Activated CD4-positive, alpha-beta T cell treated with anti-CD3 and anti-CD28 coated beads, Interleukin-2, amount 10 ng/mL, durations not matched to agents 7 days and 5 days (primary cell): ENCODE results near the gene BAIAP2L2. TPM values are rescaled to one million over a fixed set of nuclear protein-coding genes. Genes with fewer than 3 reads are reported as not detected.
"Not testable (repeated sequence)": the region's sequence is repeated elsewhere in the genome, so short reads cannot be mapped to it uniquely, and the experiment has no call there.

Source experiments
- CTCF ChIA-PET: fragments of 350-600 bp; sonication (Branson Sonifier 250); formaldehyde crosslinking; loops from one replicate; lab custom pipeline; 2021; ENCODE audit warnings: antibody characterized with exemption; lab: Charles Lee
- POLR2A ChIA-PET: fragments of 350-600 bp; sonication (Branson Sonifier 250); formaldehyde crosslinking; loops from one replicate; lab custom pipeline; 2021; ENCODE audit warnings: antibody characterized with exemption; lab: Charles Lee
- DNase-seq: peaks from one replicate; pipeline ENCODE4 v3.0.0-alpha.2; 2020
- H3K27ac Mint-ChIP-seq: one replicate; pipeline ENCODE4 v1.8.0; 2021; ENCODE audit warnings: mild to moderate bottlenecking, moderate library complexity, mixed read lengths
- H3K27me3 Mint-ChIP-seq: one replicate; pipeline ENCODE4 v1.8.0; 2021; ENCODE audit warnings: mixed read lengths
- H3K36me3 Mint-ChIP-seq: one replicate; pipeline ENCODE4 v1.8.0; 2021; ENCODE audit warnings: low read depth, mixed read lengths
- H3K4me1 Mint-ChIP-seq: one replicate; pipeline ENCODE4 v1.8.0; 2021; ENCODE audit warnings: mixed read lengths
- H3K4me3 Mint-ChIP-seq: one replicate; pipeline ENCODE4 v1.8.0; 2021; ENCODE audit warnings: mild to moderate bottlenecking, moderate library complexity, mixed read lengths
- H3K9me3 Mint-ChIP-seq: one replicate; pipeline ENCODE4 v1.8.0; 2021; ENCODE audit warnings: mixed read lengths
- total RNA-seq, 2 experiments: library from RNA; stranded (reverse); gene quantifications; one replicate each; pipeline ENCODE4 v1.2.3, GENCODE V29; 2021

The BAIAP2L2 gene, protein sequence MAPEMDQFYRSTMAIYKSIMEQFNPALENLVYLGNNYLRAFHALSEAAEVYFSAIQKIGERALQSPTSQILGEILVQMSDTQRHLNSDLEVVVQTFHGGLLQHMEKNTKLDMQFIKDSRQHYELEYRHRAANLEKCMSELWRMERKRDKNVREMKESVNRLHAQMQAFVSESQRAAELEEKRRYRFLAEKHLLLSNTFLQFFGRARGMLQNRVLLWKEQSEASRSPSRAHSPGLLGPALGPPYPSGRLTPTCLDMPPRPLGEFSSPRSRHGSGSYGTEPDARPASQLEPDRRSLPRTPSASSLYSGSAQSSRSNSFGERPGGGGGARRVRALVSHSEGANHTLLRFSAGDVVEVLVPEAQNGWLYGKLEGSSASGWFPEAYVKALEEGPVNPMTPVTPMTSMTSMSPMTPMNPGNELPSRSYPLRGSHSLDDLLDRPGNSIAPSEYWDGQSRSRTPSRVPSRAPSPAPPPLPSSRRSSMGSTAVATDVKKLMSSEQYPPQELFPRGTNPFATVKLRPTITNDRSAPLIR
- total RNA-seq, result under 1 TPM; 0.50 to 0.55 TPM

DNA sequence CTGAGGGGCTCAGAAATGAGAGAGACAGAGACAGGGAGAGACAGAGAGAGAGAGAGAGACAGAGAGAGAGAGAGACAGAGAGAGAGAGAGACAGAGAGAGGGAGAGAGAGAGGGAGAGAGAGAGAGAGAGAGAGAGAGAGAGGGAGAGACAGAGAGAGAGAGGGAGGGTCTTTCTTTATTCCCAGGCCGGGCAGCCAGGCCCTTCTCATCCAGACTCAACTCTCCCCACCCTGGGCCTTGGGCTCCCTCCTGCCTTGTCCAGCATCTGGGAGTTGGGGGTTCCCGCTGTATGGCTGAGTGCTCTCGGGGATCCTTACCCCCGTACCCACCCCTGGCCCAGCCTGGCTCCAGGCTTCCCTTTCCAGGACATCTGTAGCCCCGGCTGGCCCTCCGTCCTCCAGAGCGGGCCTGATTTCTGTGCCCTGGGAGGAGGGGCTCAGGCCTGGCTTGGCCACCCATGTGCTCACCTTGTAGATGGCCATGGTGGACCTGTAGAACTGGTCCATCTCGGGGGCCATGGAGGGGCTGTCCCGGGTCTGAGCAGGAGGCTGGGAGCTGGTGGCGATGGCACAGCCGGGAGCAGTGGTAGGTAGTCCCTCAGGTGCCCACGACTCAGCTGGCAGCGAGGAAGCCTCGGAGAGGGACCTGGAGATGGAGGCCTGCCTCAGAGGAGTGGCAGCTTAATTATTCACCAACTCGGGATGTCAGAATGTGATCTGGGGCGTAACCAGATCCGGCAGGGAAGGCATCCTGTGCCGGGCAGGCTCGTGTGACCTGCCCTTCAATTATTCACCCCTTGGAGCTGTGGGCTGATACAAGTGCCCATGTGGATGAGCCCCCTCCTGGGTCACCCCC is at the start of gene BAIAP2L2:
Gene BAIAP2L2, minus strand, starts transcription at position 677 of the 855 bp plus-strand sequence. Its CDS starts 159 bp downstream, at position 518.
- H3K36me3 Mint-ChIP-seq, result peaks cover 1% of the 10 kb centered on the region
- CTCF ChIA-PET, result interaction anchor here (0.6 to 2.0 kb wide), 2 partner anchors 10 to 61 kb away, joined by 4 to 8 read pairs; no protein-coding TSS in a partner anchor
- no peak within 1 kb of the TSS for H3K4me3 Mint-ChIP-seq
- POLR2A ChIA-PET, result no interaction called here
- no peak within 1 kb of the TSS for H3K27ac Mint-ChIP-seq
- H3K4me1 Mint-ChIP-seq, result peaks cover 6% of the 10 kb centered on the region
- no peaks in the 10 kb centered on the region for H3K27me3 Mint-ChIP-seq
- H3K9me3 Mint-ChIP-seq, result no peaks in the 10 kb centered on the region
- no peak for DNase-seq

DNA sequence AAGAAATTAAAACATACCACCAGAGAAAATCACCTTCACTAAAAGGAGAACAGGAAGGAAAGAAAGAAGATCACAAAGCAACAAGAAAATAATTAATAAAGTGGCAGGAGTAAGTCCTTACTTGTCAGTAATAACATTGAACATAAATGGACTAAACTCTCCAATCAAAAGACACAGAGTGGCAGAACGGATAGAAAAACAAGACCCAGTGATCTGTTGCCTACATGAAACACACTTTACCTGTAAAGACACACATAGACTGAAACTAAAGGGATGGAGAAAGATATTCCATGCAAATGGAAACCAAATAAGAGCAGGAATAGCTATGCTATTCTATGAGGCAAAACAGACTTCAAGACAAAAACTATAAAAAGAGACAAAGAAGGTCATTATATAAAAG is 45.2 kb upstream of the BAIAP2L2 start:
- no peak overlapping the region for H3K4me3 Mint-ChIP-seq
- ChIA-PET CTCF (interaction anchor here (1.1 kb wide), 1 partner anchor 18 kb away, joined by 3 read pairs; no protein-coding TSS in a partner anchor), POLR2A (no interaction called here)
- no peak for DNase-seq
- H3K27ac Mint-ChIP-seq, result no peak overlapping the region
- peaks cover 1% of the 10 kb centered on the region for H3K4me1 Mint-ChIP-seq
- H3K36me3 Mint-ChIP-seq, result peaks cover 4% of the 10 kb centered on the region
- H3K27me3 Mint-ChIP-seq, result no peaks in the 10 kb centered on the region
- no peaks in the 10 kb centered on the region for H3K9me3 Mint-ChIP-seq

DNA sequence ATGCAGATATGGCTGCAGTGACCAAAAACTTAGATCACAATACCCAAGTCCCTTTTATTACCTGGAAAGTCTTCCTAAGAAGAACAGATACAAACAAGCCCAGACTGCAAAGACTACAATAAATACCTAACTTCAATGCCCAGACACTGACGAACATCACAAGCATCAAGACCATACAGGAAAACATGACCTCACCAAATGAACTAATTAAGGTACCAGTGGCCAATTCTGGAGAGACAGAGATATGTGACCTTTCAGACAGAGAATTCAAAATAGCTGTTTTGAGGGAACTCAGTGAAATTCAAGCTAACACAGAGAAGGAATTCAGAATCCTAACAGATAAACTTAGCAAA is 44.1 kb upstream of the BAIAP2L2 start:
- H3K27me3 Mint-ChIP-seq, H3K4me1 Mint-ChIP-seq, H3K36me3 Mint-ChIP-seq, H3K4me3 Mint-ChIP-seq, DNase-seq, POLR2A ChIA-PET, H3K9me3 Mint-ChIP-seq: not testable (repeated sequence)
- H3K27ac Mint-ChIP-seq, result peak overlapping the region; percentile 6
- CTCF ChIA-PET, result interaction anchor here (0.7 kb wide), 1 partner anchor 102 kb away, joined by 3 read pairs; no protein-coding TSS in a partner anchor

DNA sequence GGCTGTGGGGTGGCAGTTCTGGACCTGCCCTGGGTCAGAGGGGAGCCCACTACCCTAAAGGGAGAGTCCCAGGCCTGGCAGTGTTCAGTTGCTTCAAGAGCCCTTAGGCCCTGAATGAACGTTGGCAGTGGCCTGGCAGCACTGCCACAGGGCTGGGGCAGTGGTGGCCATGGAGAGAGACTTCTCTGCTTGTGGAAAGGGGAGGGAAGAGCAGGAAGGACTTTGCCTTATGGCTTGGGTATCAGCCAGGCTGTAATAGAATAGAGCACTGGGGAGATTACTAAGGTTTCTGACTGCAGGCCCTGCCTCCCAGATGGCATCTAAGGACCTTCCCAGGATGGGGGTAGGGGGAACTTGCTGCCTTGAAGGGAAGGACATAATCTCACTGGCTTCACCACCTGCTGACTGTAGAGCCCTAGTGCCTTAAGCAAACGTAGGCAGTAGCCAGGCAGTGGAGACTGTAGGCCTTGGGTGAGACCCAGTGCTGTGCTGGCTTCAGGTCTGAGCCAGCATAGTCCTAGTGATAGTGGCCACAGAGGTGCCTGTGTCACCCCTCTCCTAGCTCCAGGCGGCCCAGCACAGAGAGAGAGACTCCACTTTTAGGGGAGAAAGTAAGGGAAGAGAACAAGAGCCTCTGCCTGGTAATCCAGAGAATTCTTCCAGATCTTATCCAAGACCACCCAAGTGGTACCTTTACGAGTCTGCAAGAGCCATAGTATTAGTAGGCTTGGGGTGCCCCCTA is 43.5 kb upstream of the BAIAP2L2 start:
- no peak for DNase-seq
- ChIA-PET POLR2A (no interaction called here), CTCF (interaction anchor here (0.8 kb wide), 1 partner anchor 20 kb away, joined by 5 read pairs; no protein-coding TSS in a partner anchor)
- Mint-ChIP-seq H3K27ac (no peak overlapping the region), H3K36me3 (no peaks in the 10 kb centered on the region), H3K27me3 (no peaks in the 10 kb centered on the region), H3K9me3 (no peaks in the 10 kb centered on the region), H3K4me3 (no peak overlapping the region), H3K4me1 (no peaks in the 10 kb centered on the region)

DNA sequence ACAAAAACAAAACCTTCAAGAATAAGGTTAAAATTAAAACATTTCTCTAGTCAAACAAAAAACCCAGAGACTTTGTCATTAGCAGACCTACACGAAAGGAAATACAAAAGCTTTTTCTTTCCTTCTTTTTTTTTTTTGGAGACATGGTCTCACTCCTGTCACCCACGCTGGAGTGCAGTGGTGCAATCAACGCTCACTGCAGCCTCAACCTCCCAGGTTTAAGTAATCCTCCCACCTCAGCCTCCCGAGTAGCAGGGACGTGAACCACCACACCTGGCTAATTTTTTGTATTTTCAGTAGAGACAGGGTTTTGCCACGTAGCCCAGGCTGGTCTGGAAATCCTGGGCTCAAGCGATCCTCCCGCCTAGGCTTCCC is 40.6 kb upstream of the BAIAP2L2 start:
- DNase-seq, result no peak
- Mint-ChIP-seq H3K27ac (no peak overlapping the region), H3K9me3 (no peaks in the 10 kb centered on the region), H3K36me3 (peaks cover 3% of the 10 kb centered on the region), H3K4me1 (peaks cover 16% of the 10 kb centered on the region), H3K4me3 (no peak overlapping the region), H3K27me3 (no peaks in the 10 kb centered on the region)
- POLR2A ChIA-PET, result no interaction called here
- CTCF ChIA-PET, result no interaction called here

GRCh38 chr22:38148245-38148644 is 37.8 kb upstream of the BAIAP2L2 start:
- Mint-ChIP-seq H3K36me3 (peaks cover 8% of the 10 kb centered on the region), H3K27ac (no peak overlapping the region), H3K4me1 (peaks cover 23% of the 10 kb centered on the region), H3K4me3 (no peak overlapping the region), H3K27me3 (no peaks in the 10 kb centered on the region), H3K9me3 (no peaks in the 10 kb centered on the region)
- DNase-seq, result no peak
- POLR2A ChIA-PET, result no interaction called here
- CTCF ChIA-PET, result no interaction called here

DNA sequence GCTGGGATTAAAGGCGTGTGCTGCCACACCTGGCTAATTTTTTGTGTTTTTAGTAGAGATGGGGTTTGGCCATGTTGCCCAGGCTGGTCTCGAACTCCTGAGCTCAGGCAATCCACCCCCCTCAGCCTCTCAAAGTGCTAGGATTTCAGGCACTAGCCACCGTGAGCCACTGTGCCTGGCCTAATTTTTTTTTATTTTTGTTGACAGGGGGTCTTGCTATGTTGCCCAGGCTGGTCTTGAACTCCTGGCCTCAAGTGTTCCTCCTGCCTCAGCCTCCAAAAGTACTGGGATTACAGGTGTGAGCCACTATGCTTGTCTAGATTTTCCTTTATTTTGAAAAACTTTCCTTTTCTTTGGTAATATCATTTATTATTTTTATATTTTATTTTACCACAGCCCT is 35.7 kb upstream of the BAIAP2L2 start:
- Mint-ChIP-seq H3K4me1 (peaks cover 30% of the 10 kb centered on the region), H3K36me3 (peaks cover 11% of the 10 kb centered on the region)
- CTCF ChIA-PET, result interaction anchor here (0.9 kb wide), 1 partner anchor 9 kb away, joined by 3 read pairs; no protein-coding TSS in a partner anchor
- H3K27ac Mint-ChIP-seq, H3K27me3 Mint-ChIP-seq, H3K4me3 Mint-ChIP-seq, H3K9me3 Mint-ChIP-seq, POLR2A ChIA-PET, DNase-seq: not testable (repeated sequence)

GRCh38 chr22:38144025-38144405 is 33.5 kb upstream of the BAIAP2L2 start:
- ChIA-PET POLR2A (no interaction called here), CTCF (interaction anchor here (0.8 to 1.4 kb wide), 2 partner anchors 24 to 202 kb away, joined by 3 to 4 read pairs; no protein-coding TSS in a partner anchor)
- peak overlapping the region; percentile 9 for H3K27ac Mint-ChIP-seq
- H3K9me3 Mint-ChIP-seq, result no peaks in the 10 kb centered on the region
- H3K36me3 Mint-ChIP-seq, result peaks cover 11% of the 10 kb centered on the region
- DNase-seq, result no peak
- no peaks in the 10 kb centered on the region for H3K27me3 Mint-ChIP-seq
- no peak overlapping the region for H3K4me3 Mint-ChIP-seq
- peaks cover 30% of the 10 kb centered on the region for H3K4me1 Mint-ChIP-seq

DNA sequence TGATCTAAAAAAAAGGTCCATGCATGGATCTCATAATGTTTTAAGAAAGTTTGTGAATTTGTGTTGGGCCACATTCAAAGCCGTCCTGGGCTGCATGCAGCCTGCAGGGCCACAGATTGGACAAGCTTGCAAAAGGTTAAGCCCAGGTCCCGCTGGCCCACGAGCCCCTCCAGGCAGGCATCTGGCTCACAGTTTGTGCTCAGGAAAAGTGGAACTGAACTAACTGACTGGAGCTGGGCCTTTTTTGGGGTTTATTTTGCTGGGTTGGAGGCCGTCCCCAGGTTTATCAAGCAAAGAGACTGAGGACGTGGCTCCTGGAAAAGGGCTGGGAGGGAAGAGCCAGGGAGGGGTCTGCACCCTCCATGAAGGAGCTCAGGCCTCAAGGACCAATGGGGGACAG is 32.1 kb upstream of the BAIAP2L2 start:
- DNase-seq, result no peak
- H3K9me3 Mint-ChIP-seq, result no peaks in the 10 kb centered on the region
- peaks cover 8% of the 10 kb centered on the region for H3K36me3 Mint-ChIP-seq
- CTCF ChIA-PET, result interaction anchor here (0.6 kb wide), 1 partner anchor 259 kb away, joined by 3 read pairs; no protein-coding TSS in a partner anchor
- H3K4me1 Mint-ChIP-seq, result peaks cover 20% of the 10 kb centered on the region
- no peak overlapping the region for H3K4me3 Mint-ChIP-seq
- no peaks in the 10 kb centered on the region for H3K27me3 Mint-ChIP-seq
- peak overlapping the region; percentile 65 for H3K27ac Mint-ChIP-seq
- POLR2A ChIA-PET, result interaction anchor here (0.6 kb wide), 1 partner anchor 140 kb away, joined by 3 read pairs; no protein-coding TSS in a partner anchor

DNA sequence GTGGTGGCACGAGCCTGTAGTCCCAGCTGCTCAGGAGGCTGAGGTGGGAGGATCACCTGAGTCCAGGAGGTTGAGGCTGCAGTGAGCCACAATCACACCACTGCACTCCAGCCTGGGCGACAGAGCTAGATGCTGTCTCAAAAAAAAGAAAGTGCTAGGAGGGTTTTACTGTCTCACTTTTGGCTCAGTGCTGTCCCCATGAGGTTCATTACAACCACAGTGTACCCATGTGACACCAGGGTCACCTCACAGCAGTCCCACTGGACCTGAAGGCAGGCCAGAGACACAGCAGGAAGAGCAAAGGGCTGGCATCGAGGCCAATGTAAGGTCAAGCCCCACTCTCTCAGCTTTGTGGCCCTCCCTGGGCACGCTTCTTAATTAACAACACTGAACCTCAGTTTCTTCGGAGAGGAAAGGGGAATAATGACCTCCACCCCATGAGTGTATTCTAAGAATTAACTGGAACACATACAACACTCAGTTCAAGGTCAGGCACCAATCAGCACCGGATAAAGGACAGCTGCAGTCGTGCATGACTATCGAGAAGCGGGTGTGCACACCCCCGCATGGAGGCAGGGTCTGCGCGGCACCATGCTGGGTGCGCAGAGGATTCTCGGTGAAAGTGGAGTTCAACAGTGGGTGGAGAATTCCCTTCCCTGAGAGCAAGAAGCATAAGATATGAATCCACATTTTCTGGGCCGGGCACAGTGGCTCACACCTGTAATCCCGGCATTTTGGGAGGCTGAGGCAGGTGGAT is 30.9 kb upstream of the BAIAP2L2 start:
- CTCF ChIA-PET, result interaction anchor here (1.1 kb wide), 1 partner anchor 118 kb away, joined by 4 read pairs; no protein-coding TSS in a partner anchor
- POLR2A ChIA-PET, result no interaction called here
- Mint-ChIP-seq H3K4me3 (no peak overlapping the region), H3K36me3 (peaks cover 8% of the 10 kb centered on the region), H3K4me1 (peaks cover 14% of the 10 kb centered on the region), H3K27me3 (no peaks in the 10 kb centered on the region), H3K27ac (peak overlapping the region; percentile 2), H3K9me3 (no peaks in the 10 kb centered on the region)
- DNase-seq, result no peak

DNA sequence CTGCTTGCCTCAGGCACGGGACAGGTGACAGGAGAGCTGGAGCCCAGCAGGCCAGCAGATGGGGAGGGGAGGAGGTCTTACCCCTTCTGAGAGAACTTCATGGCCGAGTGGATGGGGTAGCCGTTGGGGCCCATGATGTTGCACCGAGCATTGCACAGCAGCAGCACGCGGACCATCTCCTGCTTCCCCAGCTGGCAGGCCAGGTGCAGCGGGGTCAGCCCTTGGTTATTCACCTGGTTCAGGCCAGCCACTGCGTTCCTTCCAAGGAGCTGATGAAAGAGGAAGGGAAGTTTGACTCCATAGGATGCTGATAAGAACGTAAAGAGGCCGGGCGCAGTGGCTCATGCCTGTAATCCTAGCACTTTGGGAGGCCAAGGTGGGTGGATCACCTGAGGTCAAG is 29.4 kb upstream of the BAIAP2L2 start:
- no peak for DNase-seq
- Mint-ChIP-seq H3K36me3 (peaks cover 14% of the 10 kb centered on the region), H3K4me3 (no peak overlapping the region), H3K27ac (no peak overlapping the region), H3K9me3 (no peaks in the 10 kb centered on the region), H3K4me1 (peaks cover 14% of the 10 kb centered on the region), H3K27me3 (no peaks in the 10 kb centered on the region)
- CTCF ChIA-PET, result no interaction called here
- POLR2A ChIA-PET, result no interaction called here
